ENCODE measurements around the gene CCL22. TPM values are rescaled to one million over a fixed set of nuclear protein-coding genes. Genes with fewer than 3 reads are reported as not detected.
"Not testable (repeated sequence)": the region's sequence is repeated elsewhere in the genome, so short reads cannot be mapped to it uniquely, and the experiment has no call there.

CCL22 gene
- total and polyA plus RNA-seq, 12 donors, result 0.07 to 0.60 TPM; not detected in 10

DNA sequence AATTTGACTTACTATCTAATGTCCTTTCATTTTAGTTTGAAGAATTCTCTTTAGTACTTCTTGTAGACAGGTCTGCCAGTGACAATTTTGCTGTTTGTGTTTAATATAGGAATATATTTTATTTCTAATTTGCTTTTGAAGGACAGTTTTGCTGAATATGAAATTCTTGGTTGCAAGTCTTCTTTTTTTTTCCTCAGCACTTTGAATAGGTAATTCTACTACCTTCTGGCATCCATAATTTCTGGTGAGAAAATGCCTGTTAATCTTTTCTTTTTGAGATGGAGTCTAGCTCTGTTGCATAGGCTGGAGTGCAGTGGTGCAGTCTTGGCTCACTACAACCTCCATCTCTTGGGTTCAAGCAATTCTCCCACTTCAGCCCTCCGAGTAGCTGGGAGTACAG, 25.2 kb upstream of the CCL22 start:
- intact Hi-C loops (cut with DNase I), result loop anchor here in 1 of 10 donors (5.0 kb wide), 1 partner anchor 34 kb away; no protein-coding TSS in a partner anchor
- TF ChIP-seq, protein P1, sequence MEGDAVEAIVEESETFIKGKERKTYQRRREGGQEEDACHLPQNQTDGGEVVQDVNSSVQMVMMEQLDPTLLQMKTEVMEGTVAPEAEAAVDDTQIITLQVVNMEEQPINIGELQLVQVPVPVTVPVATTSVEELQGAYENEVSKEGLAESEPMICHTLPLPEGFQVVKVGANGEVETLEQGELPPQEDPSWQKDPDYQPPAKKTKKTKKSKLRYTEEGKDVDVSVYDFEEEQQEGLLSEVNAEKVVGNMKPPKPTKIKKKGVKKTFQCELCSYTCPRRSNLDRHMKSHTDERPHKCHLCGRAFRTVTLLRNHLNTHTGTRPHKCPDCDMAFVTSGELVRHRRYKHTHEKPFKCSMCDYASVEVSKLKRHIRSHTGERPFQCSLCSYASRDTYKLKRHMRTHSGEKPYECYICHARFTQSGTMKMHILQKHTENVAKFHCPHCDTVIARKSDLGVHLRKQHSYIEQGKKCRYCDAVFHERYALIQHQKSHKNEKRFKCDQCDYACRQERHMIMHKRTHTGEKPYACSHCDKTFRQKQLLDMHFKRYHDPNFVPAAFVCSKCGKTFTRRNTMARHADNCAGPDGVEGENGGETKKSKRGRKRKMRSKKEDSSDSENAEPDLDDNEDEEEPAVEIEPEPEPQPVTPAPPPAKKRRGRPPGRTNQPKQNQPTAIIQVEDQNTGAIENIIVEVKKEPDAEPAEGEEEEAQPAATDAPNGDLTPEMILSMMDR (IDR thresholded peaks at IDR 0.05), result no peak
- DNase-seq, result no peak
- no peak overlapping the region for H3K4me3 ChIP-seq
- H3K9me3 ChIP-seq, result peaks cover 0 to 25% (median 0%) of the 10 kb centered on the region in 11 donors
- peaks cover 0 to 10% (median 0%) of the 10 kb centered on the region in 9 donors for H3K4me1 ChIP-seq
- no peak overlapping the region for H3K27ac ChIP-seq
- peaks cover 0 to 6% (median 0%) of the 10 kb centered on the region in 7 donors for H3K27me3 ChIP-seq
- no peaks in the 10 kb centered on the region for H3K36me3 ChIP-seq
- no peak for ATAC-seq
- WGBS, 2 donors, result 95 to 96% methylated on average over 1 of the region's 1 CpG

DNA sequence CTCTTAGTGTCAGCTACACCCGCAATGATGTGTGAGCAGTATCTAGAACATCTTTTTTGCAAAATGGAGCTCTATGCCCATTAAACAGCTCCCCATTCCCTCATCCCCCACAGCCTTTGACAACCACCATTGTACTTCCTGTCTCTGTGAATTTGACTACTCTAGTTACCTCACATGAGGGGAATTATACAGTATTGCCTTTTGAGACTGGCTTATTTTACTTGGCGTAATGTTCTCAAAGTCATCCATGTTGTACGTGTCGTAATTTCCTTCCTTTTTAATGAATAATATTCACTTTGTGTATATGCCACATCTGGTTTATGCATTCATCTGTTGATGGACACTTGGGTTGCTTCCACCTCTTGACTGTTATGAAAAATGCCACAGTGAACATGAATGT, 23.2 kb upstream of the CCL22 start:
- ATAC-seq (peak in 6 of 8 donors; percentile 52 to 92 (median 74)), DNase-seq (no peak)
- Histone ChIP-seq H3K36me3 (no peaks in the 10 kb centered on the region), H3K27me3 (no peaks in the 10 kb centered on the region), H3K27ac (peak overlapping the region in 4 of 10 donors; percentile 7 to 78 (median 68)), H3K4me3 (no peak overlapping the region), H3K9me3 (peaks cover 0 to 25% (median 0%) of the 10 kb centered on the region in 11 donors), H3K4me1 (peaks cover 0 to 10% (median 0%) of the 10 kb centered on the region in 9 donors)
- WGBS, 2 donors, result 65 to 75% methylated on average over 4 of the region's 4 CpGs
- TF ChIP-seq, protein P1 (IDR thresholded peaks at IDR 0.05), result no peak
- intact Hi-C loops (cut with DNase I), result loop anchor here in 1 of 10 donors (2.0 kb wide), 1 partner anchor 37 kb away; the partner anchor contains the start of gene CX3CL1

DNA sequence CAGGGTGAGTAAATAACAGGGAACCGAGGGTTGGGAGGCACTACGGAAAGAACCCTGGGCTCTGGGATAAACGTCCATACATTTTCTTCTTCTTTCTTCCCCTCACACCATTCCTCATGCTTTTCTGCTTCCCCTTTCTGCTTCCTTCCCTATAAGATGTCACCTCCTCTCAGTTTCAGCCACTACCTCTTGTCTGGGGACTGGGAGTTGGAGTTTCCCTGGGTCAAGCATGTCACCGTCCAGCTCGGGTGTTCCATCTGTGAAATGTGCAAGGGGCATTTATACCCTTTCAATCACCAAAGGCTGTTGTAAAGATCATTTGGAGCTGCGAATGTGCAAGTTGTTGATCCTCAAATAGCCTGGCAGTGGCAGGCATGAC, 17.5 kb upstream of the CCL22 start:
- peaks cover 0 to 16% (median 0%) of the 10 kb centered on the region in 11 donors for H3K9me3 ChIP-seq
- no peaks in the 10 kb centered on the region for H3K36me3 ChIP-seq
- H3K27ac ChIP-seq, result peak overlapping the region in 1 of 10 donors; percentile 9
- H3K4me1 ChIP-seq, result peaks cover 0 to 27% (median 0%) of the 10 kb centered on the region in 9 donors
- WGBS, 2 donors, result 82 to 85% methylated on average over 6 of the region's 6 CpGs
- no peaks in the 10 kb centered on the region for H3K27me3 ChIP-seq
- intact Hi-C loops (cut with DNase I), result no loop called here
- H3K4me3 ChIP-seq, result no peak overlapping the region
- TF ChIP-seq, protein P1 (IDR thresholded peaks at IDR 0.05), result no peak
- ATAC-seq, result no peak
- DNase-seq, result no peak

DNA sequence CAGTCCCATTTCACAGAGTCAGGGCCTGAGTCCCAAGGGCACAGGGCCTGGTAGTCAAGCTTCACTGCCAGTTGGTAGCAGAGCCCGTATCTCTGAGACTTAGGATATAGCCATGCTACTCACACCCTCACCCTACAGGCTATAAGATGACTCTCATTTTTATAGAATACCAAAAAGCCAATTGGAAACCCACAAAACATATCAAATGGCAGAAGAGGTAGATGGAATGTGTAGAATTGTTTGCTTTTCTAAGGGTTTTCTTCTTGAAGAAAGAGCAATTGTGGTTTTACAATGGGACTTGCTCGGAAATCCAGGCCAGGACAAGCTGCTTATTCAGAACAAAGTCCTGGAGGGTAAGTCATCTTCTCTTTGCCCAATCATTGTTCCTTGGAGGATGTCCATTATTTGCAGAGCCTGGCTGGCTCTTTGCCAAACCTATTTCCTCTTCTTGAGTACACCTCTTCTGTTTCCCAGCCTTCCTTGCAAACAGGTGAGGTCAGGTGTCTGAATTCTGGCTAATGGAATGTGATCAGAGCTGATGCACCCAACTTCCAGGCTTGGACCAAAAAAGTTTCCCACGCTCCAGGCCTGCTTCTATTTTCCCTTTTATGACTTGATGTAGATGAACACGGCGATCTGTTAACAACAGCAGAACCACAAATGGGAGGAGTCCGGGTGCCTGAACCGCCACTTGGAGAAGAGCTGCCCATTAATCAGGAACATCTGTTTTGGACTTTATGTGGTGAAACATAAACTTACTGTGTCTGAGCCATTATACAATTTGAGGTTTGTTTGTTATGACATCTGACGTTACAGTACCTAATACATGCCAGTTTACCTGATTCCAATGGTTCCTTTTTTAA, 16.9 kb upstream of the CCL22 start:
- H3K4me1 ChIP-seq, result peaks cover 0 to 27% (median 0%) of the 10 kb centered on the region in 9 donors
- H3K27me3 ChIP-seq, result no peaks in the 10 kb centered on the region
- ATAC-seq, result no peak
- peak overlapping the region in 1 of 10 donors; percentile 9 for H3K27ac ChIP-seq
- intact Hi-C loops (cut with DNase I), result no loop called here
- DNase-seq, result no peak
- WGBS, 2 donors, result 72 to 82% methylated on average over 8 of the region's 8 CpGs
- TF ChIP-seq, protein P1 (IDR thresholded peaks at IDR 0.05), result no peak
- no peaks in the 10 kb centered on the region for H3K36me3 ChIP-seq
- no peak overlapping the region for H3K4me3 ChIP-seq
- H3K9me3 ChIP-seq, result peaks cover 0 to 16% (median 0%) of the 10 kb centered on the region in 11 donors

DNA sequence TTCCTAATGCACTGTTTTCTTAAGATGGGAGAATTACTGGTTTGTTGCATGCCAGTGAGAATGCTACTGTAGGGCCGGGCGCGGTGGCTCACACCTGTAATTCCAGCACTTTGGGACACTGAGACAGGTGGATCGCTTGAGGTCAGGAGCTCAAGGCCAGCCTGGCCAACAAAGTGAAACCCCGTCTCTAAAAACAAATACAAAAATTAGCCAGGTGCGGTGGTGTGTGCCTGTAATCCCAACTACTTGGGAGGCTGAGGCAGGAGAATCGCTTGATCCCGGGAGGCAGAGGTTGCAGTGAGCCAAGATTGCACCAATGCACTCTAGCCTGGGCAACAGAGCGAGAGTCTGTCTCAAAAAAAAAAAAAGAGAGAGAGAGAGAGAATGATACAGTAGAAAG, 16.0 kb upstream of the CCL22 start:
- H3K27ac ChIP-seq; intact Hi-C loops (cut with DNase I); DNase-seq; H3K27me3 ChIP-seq; H3K4me3 ChIP-seq; H3K36me3 ChIP-seq; ATAC-seq: not testable (repeated sequence)
- WGBS, 2 donors, result 93 to 96% methylated on average over 9 of the region's 9 CpGs
- Histone ChIP-seq H3K9me3 (peaks cover 0 to 16% (median 0%) of the 10 kb centered on the region in 11 donors), H3K4me1 (peaks cover 0 to 27% (median 0%) of the 10 kb centered on the region in 9 donors)
